NOMO-1 treated with DMSO at 0.1 percent for 48 hours (cell line): ENCODE results near the gene CAVIN3.
A peak's percentile ranks its signal among the peaks of the same experiment; 100 is the strongest.

Experiments
- DNase-seq: peaks from one replicate; lab custom pipeline; 2025; ENCODE audit not compliant: unreplicated experiment; lab: John Stamatoyannopoulos, UW

Gene CAVIN3, protein sequence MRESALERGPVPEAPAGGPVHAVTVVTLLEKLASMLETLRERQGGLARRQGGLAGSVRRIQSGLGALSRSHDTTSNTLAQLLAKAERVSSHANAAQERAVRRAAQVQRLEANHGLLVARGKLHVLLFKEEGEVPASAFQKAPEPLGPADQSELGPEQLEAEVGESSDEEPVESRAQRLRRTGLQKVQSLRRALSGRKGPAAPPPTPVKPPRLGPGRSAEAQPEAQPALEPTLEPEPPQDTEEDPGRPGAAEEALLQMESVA

DNA sequence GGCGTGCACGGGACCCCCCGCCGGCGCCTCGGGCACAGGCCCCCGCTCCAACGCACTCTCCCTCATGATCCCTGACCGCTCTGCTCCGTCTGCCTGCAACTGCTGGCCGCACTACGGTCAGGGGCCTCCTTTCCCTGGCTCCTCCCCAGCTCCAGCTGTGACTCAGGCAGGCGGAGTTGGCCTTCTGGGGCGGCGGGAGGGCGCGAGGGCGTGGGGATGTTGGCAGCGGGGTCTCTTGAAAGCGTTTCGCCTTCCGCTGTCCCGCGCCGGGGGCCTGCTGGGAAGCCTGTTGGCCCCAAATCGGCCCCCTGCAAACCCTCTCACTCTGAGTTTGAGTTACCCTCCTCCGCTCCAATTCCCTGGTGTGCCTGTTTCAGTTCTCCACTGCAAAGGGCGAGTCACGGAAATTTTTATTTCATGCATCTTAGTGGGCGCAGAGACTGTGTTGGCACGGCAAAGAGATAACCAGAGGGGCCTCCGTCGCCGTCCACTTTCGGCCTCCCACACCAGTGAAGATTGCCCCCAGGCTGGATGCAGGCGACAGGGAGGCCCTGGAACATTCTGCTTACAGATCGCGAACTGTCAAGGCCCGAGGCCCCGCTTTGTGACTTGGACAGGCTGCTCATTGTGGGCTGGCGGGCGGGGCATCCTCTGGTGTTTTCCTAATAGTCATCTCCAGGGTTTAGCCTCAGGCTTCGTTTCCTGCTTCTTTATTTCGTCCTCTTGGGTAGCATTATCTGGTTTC lies at the start of gene CAVIN3:
Gene CAVIN3 (minus strand): TSS at position 91 of the 745 bp plus-strand sequence. CDS start 25 bp downstream, at position 66.
- DNase-seq: peak; percentile 54

GRCh38 chr11:6365659-6366058 lies 45.4 kb upstream of the CAVIN3 start:
- no peak for DNase-seq

DNA sequence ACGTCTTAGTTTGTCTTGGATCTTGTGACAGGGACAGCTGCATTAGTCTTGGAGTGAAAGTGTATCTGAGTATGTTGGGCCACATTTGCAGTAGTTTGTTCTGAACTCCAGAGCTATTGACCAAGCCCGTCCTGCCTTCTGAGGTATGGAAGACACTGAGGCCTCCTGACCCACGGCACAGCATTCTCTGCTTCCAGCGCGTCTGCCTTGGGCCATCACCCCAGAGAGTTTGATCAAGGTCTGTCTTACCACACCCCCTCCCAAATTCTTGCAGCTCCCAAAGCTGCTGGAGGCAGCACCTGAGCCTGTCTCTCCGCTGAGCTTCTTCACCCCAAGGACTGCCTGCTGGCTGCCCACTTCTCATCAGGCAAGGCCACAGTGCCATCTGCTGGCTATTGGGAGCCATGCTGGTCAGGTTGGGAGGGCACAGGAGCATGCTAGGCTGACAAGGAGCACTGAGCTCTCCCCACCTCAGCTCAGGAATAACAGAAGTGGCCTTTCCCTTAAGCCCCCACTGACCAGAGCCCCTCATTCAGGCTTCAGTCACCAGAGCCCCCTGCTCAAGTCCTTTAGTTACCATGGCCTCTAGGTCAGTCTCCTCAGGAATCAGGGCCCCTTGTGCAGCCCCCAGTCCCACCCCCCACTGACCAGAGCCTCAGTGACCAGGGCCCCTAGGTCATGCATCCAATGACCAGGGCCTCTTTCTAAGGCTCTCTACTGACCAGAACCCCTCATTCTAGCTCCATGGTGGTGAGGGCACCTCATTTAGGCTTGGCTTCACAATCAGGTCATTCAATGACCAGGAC lies 42.8 kb upstream of the CAVIN3 start:
- DNase-seq: peak; percentile 37

DNA sequence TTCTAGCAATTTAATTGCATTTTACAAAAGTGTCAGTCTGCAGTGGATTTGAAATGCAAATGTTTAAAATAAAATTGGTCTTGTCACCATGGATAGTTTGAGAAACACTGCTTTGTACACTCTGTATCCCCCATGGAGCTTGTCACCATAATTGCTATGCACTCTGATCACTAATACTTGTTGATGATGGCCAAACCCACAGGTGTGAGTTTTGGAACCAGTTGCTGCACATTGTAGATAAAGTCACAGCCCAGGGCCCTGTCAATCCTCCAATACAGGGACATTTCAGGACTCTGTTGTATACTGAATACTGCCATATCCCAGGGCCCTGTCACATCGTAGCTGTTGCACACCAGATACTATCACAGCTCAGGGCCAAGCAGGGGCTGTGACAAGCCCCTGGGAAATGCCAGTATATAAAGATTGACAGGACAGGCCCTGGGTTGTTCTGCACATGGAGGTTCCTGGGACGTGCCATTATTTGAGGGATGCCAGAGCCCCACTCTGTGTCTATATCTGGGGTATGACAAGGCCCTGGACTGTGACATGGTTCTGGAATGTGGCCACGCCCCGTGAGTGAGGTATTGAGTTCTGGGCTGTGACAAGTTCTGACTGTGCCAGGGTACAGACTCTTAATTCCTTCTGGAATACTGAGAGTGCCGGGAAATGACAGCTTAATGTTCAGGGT lies 42.0 kb upstream of the CAVIN3 start:
- no peak for DNase-seq

DNA sequence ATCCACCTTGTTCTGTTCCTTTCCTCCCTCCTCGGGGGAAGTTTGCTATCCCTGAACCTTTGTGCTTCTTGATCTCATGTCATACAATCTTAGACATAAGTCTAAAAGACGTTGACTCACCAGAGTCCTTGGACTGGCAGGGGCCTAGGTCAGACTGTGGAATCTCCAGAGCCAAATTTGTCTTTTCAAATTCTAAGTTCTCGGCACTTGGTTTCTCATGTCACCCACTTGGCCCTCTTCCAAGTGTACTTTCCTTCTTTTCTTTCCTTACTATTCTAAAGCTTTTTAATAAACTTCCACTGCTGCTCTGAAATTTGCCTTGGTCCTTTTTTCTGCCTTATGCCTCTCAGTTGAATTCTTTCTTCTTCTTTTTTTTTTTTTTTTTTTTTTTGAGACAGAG lies 39.9 kb upstream of the CAVIN3 start:
- DNase-seq: no peak

DNA sequence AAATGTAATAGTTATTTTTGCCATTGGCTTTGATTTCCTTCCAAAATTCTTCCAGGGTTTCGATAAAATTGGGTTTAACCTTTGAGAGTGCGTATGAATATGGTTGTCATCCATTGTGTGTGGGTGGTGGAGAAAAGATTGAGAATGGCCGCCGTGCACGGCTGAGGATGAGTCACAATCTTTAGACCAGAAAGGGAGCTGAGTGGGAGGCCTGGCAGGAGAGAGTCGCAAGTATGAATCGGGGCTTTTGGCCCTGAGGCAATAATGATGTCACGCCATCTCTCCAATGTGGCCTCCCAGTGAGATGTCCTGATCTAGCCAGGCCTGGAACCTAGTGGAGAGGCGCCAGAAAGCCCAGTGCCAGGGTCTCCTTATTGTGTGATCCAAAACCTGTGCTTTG lies 36.9 kb upstream of the CAVIN3 start:
- DNase-seq: no peak

- no peak for DNase-seq
Measured at GRCh38 chr11:6356503-6357055, 36.3 kb upstream of the CAVIN3 start.

DNA sequence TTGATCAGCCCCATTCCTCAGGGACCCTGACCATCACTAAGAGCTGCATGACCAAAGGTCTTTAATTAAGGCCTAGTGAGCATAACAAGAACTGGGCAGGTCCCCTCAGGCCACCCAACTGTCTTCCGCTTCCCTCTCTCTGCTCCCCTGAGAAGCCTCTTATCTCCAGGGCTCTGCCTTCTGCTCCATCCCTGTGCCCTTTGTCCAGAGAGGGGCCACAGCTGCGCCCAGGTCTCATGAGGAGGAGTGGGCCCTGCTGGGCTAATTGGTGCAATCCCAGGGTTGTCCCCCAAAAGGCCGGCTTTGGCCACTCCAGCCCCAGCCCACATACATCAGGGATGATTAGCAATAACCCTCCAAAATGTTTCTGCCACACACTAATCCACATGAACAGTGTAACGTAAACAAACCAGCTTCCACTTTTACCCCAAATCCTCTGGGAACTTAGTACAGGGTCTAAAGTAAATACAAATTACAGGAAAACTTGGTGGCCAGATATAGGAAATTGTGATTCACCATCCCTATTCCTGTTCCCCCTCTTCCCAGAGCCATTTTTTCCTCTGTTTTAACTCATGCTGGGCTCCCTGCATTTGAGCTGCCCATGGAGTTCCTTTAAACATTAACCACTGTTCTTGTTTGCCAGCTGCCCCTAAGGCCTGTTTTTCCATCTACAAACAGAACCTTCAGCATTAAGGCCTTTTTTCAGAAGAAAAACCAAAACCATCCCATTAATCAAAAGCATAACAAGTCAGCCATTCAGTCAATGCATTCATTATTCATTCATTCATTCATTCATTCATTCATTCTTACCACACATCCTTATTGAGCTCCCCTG lies 34.6 kb upstream of the CAVIN3 start:
- no peak for DNase-seq

DNA sequence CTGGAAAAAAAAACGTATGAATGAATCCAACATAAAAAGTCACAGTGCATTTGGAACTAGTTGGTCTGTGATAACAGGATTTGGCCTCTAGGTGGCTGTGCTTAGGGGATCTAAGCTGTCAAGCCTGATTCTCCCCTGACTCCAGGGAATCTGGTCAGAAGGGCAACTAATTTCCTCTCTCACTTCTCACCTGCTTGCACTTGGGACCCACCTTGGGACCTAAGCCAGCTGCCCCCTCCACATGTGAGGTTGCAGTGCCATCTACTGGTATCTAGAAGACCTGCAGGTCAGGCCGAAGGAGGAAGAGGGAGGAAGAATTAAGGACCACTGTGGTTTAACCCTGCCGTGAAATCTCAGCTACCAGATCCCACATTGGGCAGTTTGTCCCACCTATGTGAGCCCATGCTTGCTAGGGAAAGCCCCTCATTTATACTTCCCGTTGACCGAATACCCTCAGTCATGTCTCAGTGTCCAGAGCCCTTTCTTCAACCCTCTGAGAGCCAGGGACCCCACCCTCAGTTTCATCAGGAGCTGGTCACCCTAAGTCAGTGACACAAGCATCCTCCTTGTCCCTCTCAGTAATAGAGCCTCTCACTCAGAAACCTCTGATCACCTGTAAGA lies 33.2 kb upstream of the CAVIN3 start:
- DNase-seq: peak; percentile 40

DNA sequence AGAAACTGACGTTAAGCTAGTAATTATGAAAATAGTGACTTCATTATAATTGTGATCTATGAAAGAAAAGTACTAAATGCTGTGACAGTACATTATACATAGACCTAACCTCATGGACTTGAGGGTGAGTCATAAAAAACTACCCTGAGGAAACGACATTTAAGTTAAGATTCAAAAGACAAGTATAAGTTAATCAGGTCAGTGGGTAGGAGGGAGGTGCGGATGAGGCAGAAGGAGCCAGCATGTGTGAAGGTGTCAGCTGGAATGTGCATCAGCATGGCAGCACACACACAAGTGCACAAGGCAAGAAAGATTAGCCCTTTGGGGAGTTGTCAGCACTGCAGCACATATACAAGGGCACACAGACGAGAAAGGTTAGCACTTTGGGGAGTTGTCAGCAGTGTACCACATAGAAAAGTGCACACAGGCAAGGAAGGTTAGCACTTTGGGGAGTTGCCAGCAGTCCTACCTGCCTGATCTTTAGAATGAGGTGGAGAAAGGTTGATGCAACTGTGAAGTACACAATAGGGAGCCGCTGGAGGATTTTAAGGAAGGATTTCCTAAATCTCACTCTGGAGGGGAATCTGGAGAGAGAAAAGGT lies 31.6 kb upstream of the CAVIN3 start:
- DNase-seq: no peak

GRCh38 chr11:6350486-6350885 lies 30.2 kb upstream of the CAVIN3 start:
- no peak for DNase-seq

DNA sequence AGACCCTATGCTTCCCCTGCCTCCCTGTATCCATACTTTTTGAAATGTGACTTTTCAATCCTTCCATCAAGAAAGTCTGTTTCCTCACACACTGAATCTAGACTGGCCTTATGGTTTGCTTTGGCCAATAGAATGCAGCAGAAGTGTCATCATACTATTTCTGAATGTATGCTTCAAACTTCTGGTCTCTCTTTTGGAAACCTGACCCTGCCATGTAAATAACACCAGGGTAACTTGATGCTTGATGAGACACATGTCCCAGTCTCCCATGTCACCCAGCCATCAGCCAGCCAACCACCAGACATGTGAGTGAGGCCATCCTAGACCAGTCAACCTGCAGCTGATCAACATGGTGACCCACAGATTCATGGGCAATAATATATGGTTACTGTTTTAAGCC lies 29.7 kb upstream of the CAVIN3 start:
- DNase-seq: no peak

- no peak for DNase-seq
Measured at GRCh38 chr11:6345366-6345765, 25.1 kb upstream of the CAVIN3 start.

DNA sequence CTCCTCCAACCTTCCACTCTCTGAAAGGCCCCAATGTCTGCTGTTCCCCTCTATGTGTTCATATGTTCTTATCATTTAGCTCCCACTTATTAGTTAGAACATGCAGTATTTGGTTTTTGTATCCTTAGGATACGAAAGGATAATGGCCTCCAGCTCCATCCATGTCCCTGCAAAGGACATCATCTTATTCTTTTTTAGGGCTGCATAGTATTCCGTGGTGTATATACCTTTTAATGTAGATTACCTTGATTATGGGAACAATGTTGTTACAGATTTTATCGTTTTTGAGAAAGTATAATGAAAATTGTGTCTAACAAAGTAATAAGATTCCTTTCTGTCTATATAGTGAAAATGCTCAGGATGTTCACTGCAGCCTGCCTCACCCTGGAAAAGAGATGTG lies 16.0 kb upstream of the CAVIN3 start:
- DNase-seq: no peak

- no peak for DNase-seq
Measured at GRCh38 chr11:6334806-6335205, 14.5 kb upstream of the CAVIN3 start.

GRCh38 chr11:6333095-6333494 lies 12.8 kb upstream of the CAVIN3 start:
- no peak for DNase-seq

DNA sequence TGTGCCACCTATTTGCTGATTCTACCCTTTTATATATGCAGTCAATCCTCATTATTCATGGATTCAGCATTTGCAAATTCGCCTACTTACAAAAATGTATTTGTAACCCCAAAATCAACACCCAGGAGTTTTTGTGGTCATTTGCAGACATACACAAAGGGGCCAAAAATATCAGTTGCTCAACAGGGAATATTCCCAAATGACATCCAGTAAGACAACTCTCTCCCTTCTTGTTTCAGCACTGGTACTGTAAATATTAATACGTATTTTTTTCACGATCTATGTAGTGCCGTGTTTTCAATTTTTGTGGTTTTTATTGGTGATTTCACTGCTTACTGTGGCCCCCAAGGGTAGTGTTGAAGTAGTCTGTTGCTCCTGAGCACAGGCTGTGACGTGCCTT lies 11.8 kb upstream of the CAVIN3 start:
- no peak for DNase-seq

DNA sequence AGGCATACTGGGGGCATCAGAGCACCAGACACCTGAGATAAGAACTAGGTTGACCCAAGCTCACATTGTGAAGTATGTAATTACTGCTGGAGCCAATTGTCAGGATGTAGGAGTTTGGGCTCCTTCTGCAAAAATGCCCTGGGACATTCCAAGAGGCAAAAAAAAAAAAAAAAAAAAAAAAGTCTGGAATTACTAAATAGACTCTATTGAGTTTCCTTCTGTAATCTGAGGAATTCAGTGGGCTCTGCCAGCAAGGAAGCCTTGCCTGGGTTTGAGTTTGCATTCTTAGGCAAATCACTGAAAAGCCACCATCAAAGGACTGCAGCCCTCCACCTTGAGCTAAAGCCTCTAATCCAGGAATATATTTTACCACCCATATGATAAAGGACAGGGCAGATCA lies 8.0 kb upstream of the CAVIN3 start:
- no peak for DNase-seq

DNA sequence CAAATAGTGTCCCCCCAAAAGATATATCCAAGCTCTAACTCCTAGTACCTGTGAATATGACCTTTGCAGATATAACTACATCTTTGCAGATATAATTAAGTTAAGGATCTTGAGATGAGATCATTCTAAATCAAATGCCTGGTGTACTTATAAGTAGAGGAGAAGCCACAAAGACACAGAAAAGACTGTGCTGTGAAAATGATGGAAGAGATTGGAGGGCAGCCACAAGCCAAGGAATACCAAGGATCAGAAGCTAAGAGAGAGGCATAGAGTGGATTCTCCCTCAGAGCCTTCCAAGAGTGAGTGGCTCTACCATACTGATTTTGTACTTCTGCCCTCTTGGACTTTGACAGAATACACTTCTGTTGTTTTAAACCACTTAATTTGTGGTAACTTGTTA lies 7.5 kb upstream of the CAVIN3 start:
- no peak for DNase-seq
